Measurements from ENCODE around the gene CFAP210.

DNA sequence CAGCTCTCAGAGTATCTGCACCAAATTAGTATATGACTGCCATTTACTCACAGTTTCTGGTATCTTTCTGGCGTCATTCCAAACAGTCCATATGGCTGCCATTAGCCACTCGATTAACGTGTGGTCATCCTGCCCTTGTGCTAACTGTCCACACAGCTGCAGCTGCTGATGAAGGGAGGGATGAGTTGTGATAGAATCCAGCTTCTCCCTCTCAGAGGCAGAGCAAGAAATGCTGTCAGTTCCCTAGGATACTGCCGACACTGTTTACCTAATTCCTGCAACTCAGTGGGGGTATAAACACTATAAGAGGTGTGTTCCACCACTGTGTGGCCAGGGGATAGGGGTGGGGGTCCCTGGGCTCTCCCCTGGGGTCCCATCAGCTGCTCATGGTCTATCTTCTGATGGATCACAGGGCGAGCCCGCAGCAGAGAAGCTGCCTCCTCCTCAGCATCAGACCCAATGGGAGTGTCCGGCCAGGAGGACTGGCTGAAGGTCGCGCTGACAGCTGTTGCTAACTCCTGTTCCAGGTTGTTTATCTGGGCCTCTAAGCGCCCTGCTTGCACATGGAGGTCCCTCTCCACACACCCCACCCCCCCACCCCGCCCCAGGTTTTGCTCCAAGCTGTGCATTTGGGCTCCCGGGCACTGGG, 22.2 kb upstream of the CFAP210 start:
- TF ChIP-seq, protein P1, sequence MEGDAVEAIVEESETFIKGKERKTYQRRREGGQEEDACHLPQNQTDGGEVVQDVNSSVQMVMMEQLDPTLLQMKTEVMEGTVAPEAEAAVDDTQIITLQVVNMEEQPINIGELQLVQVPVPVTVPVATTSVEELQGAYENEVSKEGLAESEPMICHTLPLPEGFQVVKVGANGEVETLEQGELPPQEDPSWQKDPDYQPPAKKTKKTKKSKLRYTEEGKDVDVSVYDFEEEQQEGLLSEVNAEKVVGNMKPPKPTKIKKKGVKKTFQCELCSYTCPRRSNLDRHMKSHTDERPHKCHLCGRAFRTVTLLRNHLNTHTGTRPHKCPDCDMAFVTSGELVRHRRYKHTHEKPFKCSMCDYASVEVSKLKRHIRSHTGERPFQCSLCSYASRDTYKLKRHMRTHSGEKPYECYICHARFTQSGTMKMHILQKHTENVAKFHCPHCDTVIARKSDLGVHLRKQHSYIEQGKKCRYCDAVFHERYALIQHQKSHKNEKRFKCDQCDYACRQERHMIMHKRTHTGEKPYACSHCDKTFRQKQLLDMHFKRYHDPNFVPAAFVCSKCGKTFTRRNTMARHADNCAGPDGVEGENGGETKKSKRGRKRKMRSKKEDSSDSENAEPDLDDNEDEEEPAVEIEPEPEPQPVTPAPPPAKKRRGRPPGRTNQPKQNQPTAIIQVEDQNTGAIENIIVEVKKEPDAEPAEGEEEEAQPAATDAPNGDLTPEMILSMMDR (IDR thresholded peaks at IDR 0.05): no peak
- TF ChIP-seq POLR2A (IDR thresholded peaks at IDR 0.05): no peak
